Stimulated activated CD8-positive, alpha-beta memory T cell treated with anti-CD3 and anti-CD28 coated beads, Interleukin-4, amount 100 ng/mL, for 1 hour (primary cell): Measurements from ENCODE around the gene RMDN2.

Experiments
- DNase-seq, 2 donors: peaks; one replicate each; pipeline ENCODE4 v3.0.0-alpha.2; 2020; ENCODE audit warnings: low read depth in 2 of 2, low spot score in 1 of 2

RMDN2 gene

GRCh38 chr2:37925063-37925897 lies at the start of gene RMDN2:
Gene RMDN2 (plus strand): TSS chr2:37925287. CDS start chr2:37929278, 3,991 bp downstream.
- peak; percentile 56 to 69 for DNase-seq

- no peak for DNase-seq
Observed at GRCh38 chr2:37875403-37875906, 49.6 kb upstream of the RMDN2 start.

GRCh38 chr2:37876227-37876626 lies 48.9 kb upstream of the RMDN2 start:
- no peak for DNase-seq

- DNase-seq = no peak
Observed at GRCh38 chr2:37877457-37878315, 47.4 kb upstream of the RMDN2 start.

GRCh38 chr2:37878536-37878935 lies 46.6 kb upstream of the RMDN2 start:
- DNase-seq = no peak

GRCh38 chr2:37880551-37880950 lies 44.5 kb upstream of the RMDN2 start:
- DNase-seq = no peak

GRCh38 chr2:37881397-37881796 lies 43.7 kb upstream of the RMDN2 start:
- DNase-seq = no peak

GRCh38 chr2:37882036-37882435 lies 43.1 kb upstream of the RMDN2 start:
- no peak for DNase-seq

GRCh38 chr2:37883518-37883917 lies 41.6 kb upstream of the RMDN2 start:
- no peak for DNase-seq

GRCh38 chr2:37885329-37885993 lies 39.6 kb upstream of the RMDN2 start:
- DNase-seq = no peak

- DNase-seq = no peak
Observed at GRCh38 chr2:37886745-37887144, 38.3 kb upstream of the RMDN2 start.

- no peak for DNase-seq
Observed at GRCh38 chr2:37887286-37887685, 37.8 kb upstream of the RMDN2 start.

- DNase-seq = peak; percentile 24 to 40
Observed at GRCh38 chr2:37890893-37891495, 34.1 kb upstream of the RMDN2 start.

GRCh38 chr2:37891846-37892435 lies 33.1 kb upstream of the RMDN2 start:
- DNase-seq = no peak

GRCh38 chr2:37892436-37893114 lies 32.5 kb upstream of the RMDN2 start:
- no peak for DNase-seq

- no peak for DNase-seq
Observed at GRCh38 chr2:37893327-37893726, 31.8 kb upstream of the RMDN2 start.

GRCh38 chr2:37894047-37894446 lies 31.0 kb upstream of the RMDN2 start:
- DNase-seq = no peak

- DNase-seq = no peak
Observed at GRCh38 chr2:37894601-37895000, 30.5 kb upstream of the RMDN2 start.

- DNase-seq = no peak
Observed at GRCh38 chr2:37895140-37895539, 29.9 kb upstream of the RMDN2 start.

GRCh38 chr2:37896319-37896718 lies 28.8 kb upstream of the RMDN2 start:
- no peak for DNase-seq
